ENCODE measurements around the gene STX19. TPM values are rescaled to one million over a fixed set of nuclear protein-coding genes. Genes with fewer than 3 reads are reported as not detected.

STX19 gene
- total RNA-seq, 4 donors from 2014 or later = 4.9 to 23.5 (median 11.7) TPM

DNA sequence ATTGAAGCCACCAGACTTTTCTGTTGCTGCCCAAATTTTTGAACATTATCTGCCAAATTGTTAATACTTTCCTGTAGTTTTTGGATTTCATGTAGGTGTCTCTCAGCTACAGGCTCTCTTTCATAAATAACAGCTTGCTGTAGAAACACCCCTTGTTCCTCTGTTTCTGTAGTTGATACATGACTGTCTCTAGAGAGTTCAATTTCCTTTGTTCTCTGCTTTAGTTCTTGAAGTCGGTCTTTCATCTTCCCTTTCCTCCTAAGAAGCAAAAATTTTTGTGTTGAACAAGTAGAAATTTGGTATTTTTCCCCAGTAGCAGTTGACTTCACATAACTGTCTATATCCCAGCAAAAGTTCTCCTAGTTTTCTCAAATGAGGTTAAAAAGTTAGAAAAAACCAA is 13.4 kb downstream of the STX19 start:
- 67 to 85% methylated on average over 1 of the region's 1 CpG for WGBS, 2 donors (ENCODE audit: low coverage in 1 of 2)
- in situ Hi-C loops (cut with MboI; ENCODE audit: low pct_ligation_motif_present in 1 of 4, low pct_unique_long_range_greater_than_20kb in 1 of 4, low sequenced_read_pairs in 3 of 4) = no loop called here
- TF ChIP-seq POLR2AphosphoS5 (IDR thresholded peaks at IDR 0.05) (no peak), POLR2A (IDR thresholded peaks at IDR 0.05) (no peak), EP300 (IDR thresholded peaks at IDR 0.05; ENCODE audit: low read depth) (no peak)
- TF ChIP-seq, protein P1, sequence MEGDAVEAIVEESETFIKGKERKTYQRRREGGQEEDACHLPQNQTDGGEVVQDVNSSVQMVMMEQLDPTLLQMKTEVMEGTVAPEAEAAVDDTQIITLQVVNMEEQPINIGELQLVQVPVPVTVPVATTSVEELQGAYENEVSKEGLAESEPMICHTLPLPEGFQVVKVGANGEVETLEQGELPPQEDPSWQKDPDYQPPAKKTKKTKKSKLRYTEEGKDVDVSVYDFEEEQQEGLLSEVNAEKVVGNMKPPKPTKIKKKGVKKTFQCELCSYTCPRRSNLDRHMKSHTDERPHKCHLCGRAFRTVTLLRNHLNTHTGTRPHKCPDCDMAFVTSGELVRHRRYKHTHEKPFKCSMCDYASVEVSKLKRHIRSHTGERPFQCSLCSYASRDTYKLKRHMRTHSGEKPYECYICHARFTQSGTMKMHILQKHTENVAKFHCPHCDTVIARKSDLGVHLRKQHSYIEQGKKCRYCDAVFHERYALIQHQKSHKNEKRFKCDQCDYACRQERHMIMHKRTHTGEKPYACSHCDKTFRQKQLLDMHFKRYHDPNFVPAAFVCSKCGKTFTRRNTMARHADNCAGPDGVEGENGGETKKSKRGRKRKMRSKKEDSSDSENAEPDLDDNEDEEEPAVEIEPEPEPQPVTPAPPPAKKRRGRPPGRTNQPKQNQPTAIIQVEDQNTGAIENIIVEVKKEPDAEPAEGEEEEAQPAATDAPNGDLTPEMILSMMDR (IDR thresholded peaks at IDR 0.05) = no peak

DNA sequence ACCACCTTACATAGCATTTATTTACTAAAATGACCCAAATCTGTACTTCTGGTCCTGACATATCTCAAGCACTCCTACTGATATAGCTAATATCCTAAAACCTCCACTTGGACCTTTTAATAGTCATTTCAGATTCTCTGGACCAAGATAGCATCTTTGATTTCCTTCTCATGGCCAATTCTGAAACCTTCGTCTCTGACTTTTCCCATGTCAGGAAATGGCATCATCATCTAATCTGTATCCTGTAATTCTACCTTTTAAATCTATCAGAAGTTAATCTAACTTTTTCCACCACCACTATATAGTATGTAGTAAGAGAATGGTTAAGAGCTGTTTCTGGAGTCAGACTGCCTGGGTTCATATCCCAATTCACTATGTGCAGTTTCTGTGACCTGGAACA is 16.2 kb downstream of the STX19 start:
- H3K27ac ChIP-seq = no peak overlapping the region
- H3K36me3 ChIP-seq = peaks cover 0 to 11% (median 0%) of the 10 kb centered on the region in 4 donors
- TF ChIP-seq POLR2AphosphoS5 (IDR thresholded peaks at IDR 0.05) (no peak), EP300 (IDR thresholded peaks at IDR 0.05; ENCODE audit: low read depth) (no peak), POLR2A (IDR thresholded peaks at IDR 0.05) (no peak)
- TF ChIP-seq, protein P1 (IDR thresholded peaks at IDR 0.05) = no peak
- intact Hi-C loops (cut with DNase I; ENCODE audit: low total_unique reads) (no loop called here), in situ Hi-C loops (cut with MboI; ENCODE audit: low pct_ligation_motif_present in 1 of 4, low pct_unique_long_range_greater_than_20kb in 1 of 4, low sequenced_read_pairs in 3 of 4) (no loop called here)
- no peaks in the 10 kb centered on the region for H3K27me3 ChIP-seq
- H3K9me3 ChIP-seq = no peaks in the 10 kb centered on the region
- H3K4me3 ChIP-seq = no peak overlapping the region
- 84 to 85% methylated on average over 1 of the region's 1 CpG for WGBS, 2 donors (ENCODE audit: low coverage in 1 of 2)
- H3K4me1 ChIP-seq = no peaks in the 10 kb centered on the region
- DNase-seq = no peak

More for the DNA sequence above, 13.4 kb downstream of the STX19 start:
- Histone ChIP-seq H3K4me3 (no peak overlapping the region), H3K27me3 (no peaks in the 10 kb centered on the region), H3K36me3 (peaks cover 0 to 11% (median 0%) of the 10 kb centered on the region in 4 donors), H3K4me1 (no peaks in the 10 kb centered on the region), H3K27ac (no peak overlapping the region), H3K9me3 (no peaks in the 10 kb centered on the region)
- DNase-seq = no peak
- intact Hi-C loops (cut with DNase I; ENCODE audit: low total_unique reads) = no loop called here

DNA sequence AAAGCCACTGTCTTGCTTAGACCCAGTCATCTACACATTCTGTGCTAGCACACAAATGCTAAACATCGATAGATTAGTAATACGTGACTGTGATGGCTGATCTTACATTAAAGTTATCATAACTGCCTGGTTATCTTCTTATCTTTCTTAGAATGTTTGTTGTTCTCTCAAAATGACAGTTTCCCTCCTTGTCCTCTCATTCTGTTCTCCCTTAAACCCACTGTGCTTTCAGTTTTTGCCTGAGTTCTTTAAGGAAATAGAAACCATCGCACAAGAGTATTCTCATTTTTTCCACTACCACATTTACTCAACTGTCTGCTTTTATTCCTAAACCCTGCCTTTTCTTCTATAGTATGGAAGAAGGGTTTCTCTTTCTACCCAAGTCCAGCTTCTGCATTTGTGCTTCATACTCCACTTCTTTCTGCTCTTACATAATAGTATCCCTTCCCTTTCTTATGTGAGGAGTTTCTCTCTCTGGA is 17.1 kb downstream of the STX19 start:
- in situ Hi-C loops (cut with MboI; ENCODE audit: low pct_ligation_motif_present in 1 of 4, low pct_unique_long_range_greater_than_20kb in 1 of 4, low sequenced_read_pairs in 3 of 4) (no loop called here), intact Hi-C loops (cut with DNase I; ENCODE audit: low total_unique reads) (no loop called here)
- H3K4me1 ChIP-seq = no peaks in the 10 kb centered on the region
- 55 to 73% methylated on average over 3 of the region's 3 CpGs for WGBS, 2 donors (ENCODE audit: low coverage in 1 of 2)
- TF ChIP-seq EP300 (IDR thresholded peaks at IDR 0.05; ENCODE audit: low read depth) (no peak), POLR2AphosphoS5 (IDR thresholded peaks at IDR 0.05) (no peak), POLR2A (IDR thresholded peaks at IDR 0.05) (no peak)
- TF ChIP-seq, protein P1 (IDR thresholded peaks at IDR 0.05) = no peak
- no peaks in the 10 kb centered on the region for H3K9me3 ChIP-seq
- H3K27ac ChIP-seq = no peak overlapping the region
- peaks cover 0 to 11% (median 0%) of the 10 kb centered on the region in 4 donors for H3K36me3 ChIP-seq
- no peak for DNase-seq
- H3K4me3 ChIP-seq = no peak overlapping the region
- no peaks in the 10 kb centered on the region for H3K27me3 ChIP-seq

DNA sequence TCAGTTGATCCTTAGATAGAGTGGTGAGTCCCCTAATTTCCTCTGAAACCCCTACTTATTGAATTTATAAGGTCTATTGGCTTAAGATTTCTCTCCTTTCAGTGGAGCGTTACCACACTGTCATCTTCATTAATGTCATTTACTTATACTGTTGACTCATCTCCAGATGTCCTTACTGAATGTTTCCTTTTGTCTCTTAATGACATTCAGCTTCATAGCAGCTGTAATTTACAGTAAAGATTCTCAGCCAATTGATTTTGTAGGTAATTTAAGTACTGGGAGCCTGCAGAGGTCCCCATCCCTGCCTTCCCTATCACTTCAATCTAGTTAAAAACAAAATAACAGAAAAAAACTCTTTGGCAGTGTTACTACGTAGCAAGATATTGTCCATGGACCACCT is 18.8 kb downstream of the STX19 start:
- H3K4me3 ChIP-seq = no peak overlapping the region
- no peak for DNase-seq
- in situ Hi-C loops (cut with MboI; ENCODE audit: low pct_ligation_motif_present in 1 of 4, low pct_unique_long_range_greater_than_20kb in 1 of 4, low sequenced_read_pairs in 3 of 4) (loop anchor here in 1 of 4 donors (5.0 kb wide), 1 partner anchor 68 kb away; no protein-coding TSS in a partner anchor), intact Hi-C loops (cut with DNase I; ENCODE audit: low total_unique reads) (no loop called here)
- TF ChIP-seq POLR2AphosphoS5 (IDR thresholded peaks at IDR 0.05) (no peak), POLR2A (IDR thresholded peaks at IDR 0.05) (no peak), EP300 (IDR thresholded peaks at IDR 0.05; ENCODE audit: low read depth) (no peak)
- TF ChIP-seq, protein P1 (IDR thresholded peaks at IDR 0.05) = no peak
- peaks cover 0 to 8% (median 1%) of the 10 kb centered on the region in 4 donors for H3K4me1 ChIP-seq
- no peaks in the 10 kb centered on the region for H3K9me3 ChIP-seq
- H3K36me3 ChIP-seq = peaks cover 0 to 4% (median 0%) of the 10 kb centered on the region in 4 donors
- no peak overlapping the region for H3K27ac ChIP-seq
- H3K27me3 ChIP-seq = no peaks in the 10 kb centered on the region
- 95 to 100% methylated on average over 2 of the region's 2 CpGs for WGBS, 2 donors (ENCODE audit: low coverage in 1 of 2)

Data from transverse colon (tissue), 4 donors.